Renal cortical epithelial cell (primary cell): Measurements from ENCODE around the gene ICAM5. TPM values are rescaled to one million over a fixed set of nuclear protein-coding genes. Genes with fewer than 3 reads are reported as not detected.
A peak's percentile ranks its signal among the peaks of the same experiment; 100 is the strongest.

Experiments
- DNase-seq: peaks from one replicate; pipeline ENCODE4 v3.0.0-alpha.2; 2011; ENCODE audit warnings: low read depth
- total RNA-seq: library from RNA; depleted of rRNA; stranded (reverse); fragments of >200 nt; gene quantifications from 2 replicates; pipeline ENCODE4 v1.2.3, GENCODE V29; 2014

Gene ICAM5
- total RNA-seq, 1 donor from 2014 or later: 0.40 TPM

GRCh38 chr19:10292206-10292788, 2.5 kb downstream of the ICAM5 start:
- DNase-seq: peak; percentile 50

DNA sequence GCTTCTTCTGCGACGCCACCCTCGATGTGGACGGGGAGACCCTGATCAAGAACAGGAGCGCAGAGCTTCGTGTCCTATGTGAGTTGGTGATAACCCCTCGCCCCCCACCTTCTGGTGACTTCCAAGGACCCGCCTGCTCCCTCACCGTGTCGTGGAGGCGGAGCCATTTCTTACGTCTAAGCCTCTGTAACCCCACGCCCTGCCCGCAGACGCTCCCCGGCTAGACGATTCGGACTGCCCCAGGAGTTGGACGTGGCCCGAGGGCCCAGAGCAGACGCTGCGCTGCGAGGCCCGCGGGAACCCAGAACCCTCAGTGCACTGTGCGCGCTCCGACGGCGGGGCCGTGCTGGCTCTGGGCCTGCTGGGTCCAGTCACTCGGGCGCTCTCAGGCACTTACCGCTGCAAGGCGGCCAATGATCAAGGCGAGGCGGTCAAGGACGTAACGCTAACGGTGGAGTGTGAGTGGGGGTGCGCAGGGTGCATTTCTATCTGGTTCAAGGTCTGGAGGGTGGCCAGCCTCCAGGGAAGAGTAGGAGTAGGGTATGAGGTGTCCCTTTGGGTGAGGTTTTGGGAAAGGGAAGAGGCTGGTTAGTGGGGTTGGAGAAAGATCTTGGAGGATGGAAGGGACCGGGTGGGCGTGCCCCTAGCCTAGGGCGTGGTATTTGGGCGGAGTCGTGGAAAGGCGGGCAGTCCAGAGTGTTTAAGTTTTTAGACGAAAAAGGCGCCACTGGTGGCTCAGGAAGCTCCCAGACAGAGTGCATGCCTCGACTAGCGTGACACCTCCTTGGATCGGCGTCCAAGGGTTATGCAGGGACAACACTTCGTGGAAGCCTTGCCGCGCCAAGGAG, 3.3 kb downstream of the ICAM5 start:
- no peak for DNase-seq

DNA sequence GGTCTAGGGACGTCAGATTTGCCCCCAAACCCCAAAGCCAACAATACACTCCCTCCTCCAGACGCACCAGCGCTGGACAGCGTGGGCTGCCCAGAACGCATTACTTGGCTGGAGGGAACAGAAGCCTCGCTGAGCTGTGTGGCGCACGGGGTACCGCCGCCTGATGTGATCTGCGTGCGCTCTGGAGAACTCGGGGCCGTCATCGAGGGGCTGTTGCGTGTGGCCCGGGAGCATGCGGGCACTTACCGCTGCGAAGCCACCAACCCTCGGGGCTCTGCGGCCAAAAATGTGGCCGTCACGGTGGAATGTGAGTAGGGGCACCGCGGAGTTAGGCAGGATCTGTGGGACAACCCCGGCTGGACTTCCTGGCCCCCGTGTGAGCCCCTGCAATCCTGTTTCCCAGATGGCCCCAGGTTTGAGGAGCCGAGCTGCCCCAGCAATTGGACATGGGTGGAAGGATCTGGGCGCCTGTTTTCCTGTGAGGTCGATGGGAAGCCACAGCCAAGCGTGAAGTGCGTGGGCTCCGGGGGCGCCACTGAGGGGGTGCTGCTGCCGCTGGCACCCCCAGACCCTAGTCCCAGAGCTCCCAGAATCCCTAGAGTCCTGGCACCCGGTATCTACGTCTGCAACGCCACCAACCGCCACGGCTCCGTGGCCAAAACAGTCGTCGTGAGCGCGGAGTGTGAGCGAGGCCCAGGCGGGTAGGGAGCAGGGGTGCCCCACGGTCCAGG, 4.0 kb downstream of the ICAM5 start:
- DNase-seq: no peak

- no peak for DNase-seq
Observed at GRCh38 chr19:10294368-10294697, 4.6 kb downstream of the ICAM5 start.

DNA sequence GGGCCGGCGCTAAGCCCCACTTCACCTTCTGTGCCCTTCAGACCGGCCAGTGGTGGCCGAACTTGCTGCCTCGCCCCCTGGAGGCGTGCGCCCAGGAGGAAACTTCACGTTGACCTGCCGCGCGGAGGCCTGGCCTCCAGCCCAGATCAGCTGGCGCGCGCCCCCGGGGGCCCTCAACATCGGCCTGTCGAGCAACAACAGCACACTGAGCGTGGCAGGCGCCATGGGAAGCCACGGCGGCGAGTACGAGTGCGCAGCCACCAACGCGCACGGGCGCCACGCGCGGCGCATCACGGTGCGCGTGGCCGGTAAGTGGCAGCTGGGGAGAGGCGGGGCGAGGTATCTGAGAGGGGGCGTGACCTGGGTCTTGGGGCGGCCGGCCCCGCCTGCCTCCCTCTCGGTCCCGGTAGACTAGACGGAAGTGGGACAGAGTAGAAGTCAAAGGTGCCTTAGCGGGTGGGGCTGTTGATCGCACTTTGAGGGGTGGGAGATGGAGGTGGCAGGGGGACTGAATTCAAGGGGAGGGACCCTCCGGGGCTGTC, 5.6 kb downstream of the ICAM5 start:
- no peak for DNase-seq

- no peak for DNase-seq
Observed at GRCh38 chr19:10295847-10296591, 6.3 kb downstream of the ICAM5 start.

- DNase-seq: no peak
Observed at GRCh38 chr19:10299545-10300458, 10.1 kb downstream of the ICAM5 start.

DNA sequence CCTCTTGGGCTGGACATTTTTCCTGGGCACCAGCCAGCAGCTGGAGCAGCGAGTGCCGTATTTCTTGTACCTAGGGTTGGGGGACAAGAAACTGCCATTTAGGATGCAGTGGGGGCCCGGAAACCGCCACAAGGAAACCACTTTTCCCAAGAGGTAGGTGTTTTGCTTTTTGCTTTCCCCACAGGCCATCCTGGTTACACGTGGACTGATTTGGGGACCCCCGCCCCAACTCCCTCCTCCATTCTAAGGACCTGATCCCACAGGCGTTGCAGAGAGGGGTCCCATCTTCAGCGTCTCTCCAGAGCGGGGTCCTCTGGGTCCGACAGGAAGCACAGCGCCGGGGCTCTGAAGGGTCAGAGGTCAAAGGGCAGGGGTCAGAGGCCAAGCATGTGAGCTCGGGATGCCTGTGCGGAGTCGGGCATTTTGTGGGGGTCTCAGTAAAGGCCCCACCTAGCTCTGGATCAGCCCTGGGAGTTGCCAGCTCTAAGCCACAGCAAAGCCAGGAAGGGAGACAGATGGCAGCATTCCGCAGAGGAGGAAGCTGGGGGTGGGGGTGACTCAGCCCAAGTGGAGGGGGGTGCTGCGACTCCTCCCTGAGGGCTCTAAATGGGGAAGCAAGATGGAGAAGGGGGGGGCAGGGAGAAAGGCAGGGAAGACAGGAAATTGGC, 15.5 kb downstream of the ICAM5 start:
- no peak for DNase-seq

DNA sequence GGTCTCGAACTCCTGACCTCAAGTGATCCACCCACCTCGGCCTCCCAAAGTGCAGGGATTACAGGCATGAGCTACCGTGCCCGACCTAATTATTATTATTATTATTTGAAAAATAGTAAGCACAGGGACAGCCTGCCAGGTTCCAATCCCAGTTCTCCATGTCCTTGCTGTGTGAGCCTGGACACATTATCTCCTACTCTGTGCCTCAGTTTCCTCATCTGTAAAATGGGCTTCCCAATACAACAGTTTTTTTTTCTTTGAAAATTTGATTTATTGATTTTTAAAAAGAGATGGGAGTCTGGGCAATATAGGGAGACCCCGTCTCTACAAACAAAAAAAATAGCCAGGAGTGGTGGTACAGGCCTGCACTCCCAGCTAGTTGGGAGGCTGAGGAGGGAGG, 16.6 kb downstream of the ICAM5 start:
- no peak for DNase-seq

GRCh38 chr19:10309423-10309822, 19.7 kb downstream of the ICAM5 start, which contains the start of gene ZGLP1:
Gene ZGLP1 (minus strand): TSS chr19:10309815.
- no peak for DNase-seq

DNA sequence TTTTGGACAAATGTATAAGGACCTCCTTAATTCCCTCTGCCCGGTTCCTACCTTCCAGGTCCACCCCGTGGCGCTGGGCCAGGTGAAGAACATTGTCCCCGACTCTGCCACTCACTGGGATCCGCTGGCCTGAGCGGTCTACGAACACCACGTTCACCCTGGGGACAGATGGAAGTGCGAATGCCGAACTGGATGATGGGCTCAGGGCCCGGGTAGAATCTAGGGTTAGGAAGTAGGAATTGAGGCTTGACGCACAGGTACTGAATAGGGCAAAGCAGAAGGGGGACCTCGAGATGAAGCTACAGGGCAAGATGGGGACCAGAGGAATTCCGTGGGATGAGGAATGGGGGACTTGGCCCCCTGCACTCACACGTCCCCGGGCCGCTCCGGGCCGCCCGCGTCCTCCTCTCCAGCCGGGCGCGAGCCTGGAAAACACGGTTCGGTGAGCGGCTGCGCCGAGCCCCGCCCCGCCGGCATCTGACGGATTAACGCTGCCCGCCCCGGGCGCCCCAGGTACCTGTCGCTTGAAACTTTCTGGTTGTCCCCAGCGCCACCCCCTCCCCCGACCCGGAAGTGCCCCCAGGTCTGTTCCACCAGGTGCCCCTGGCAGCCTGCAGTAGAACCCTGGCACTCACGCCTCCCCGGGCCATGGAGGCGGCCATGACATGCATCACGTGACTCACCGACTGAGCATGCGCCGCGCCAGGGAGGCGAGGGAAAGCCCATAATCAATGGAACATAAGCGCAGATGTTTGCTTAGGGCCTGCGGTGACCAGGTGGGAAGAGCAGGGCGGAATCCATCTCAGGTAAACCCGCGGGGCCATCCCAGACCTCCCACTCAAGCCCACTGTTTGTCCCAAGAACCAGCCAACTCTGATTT, 25.8 kb downstream of the ICAM5 start, which contains the start of gene FDX2:
Gene FDX2, minus strand, starts transcription at position 681 of the 880 bp plus-strand sequence. Its CDS starts 19 bp downstream, at position 662.
- peak; percentile 48 for DNase-seq

- DNase-seq: no peak
Observed at GRCh38 chr19:10316229-10317044, 26.7 kb downstream of the ICAM5 start.

DNA sequence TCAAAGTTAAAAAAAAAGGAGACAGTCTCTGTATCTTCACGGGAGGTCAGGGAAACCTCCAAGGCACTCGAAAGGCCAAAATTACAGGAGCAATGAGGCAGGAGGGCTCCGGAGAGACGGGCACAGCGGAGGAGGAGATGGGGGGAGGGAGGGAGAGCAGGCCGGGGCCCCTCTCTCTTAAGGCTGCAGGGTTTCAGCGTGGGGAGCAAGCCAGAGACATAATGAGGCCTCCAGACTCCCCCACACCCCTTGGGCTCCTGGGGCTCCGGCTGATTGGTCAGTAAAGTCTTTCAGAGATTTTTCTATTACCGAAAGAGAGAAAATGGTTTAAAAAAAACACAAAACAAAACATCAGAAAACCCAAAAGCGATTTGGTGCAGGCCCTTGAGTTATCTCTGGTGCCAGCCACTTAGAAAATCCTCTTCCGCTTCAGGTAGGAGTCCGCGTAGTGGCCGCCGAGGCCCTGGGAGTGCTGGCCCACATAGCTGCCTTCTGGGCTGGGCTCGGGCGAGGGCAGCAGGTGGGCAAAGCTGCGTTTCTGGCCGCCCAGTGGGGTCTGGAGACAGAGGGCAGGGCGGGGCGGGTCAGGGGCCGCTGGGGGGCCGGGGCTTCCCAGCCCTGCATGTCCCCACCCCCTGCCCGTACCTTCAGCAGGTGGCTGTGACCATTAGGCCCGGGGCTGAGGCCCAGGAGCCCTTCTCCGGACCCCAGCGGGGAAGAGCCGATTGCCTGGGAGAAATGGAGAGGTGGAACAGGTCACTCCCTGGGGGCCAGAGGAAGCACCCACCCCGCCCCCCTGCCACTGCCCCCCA, 27.5 kb downstream of the ICAM5 start:
- no peak for DNase-seq

- no peak for DNase-seq
Observed at GRCh38 chr19:10317857-10318462, 28.2 kb downstream of the ICAM5 start.

GRCh38 chr19:10318807-10319682, 29.3 kb downstream of the ICAM5 start:
- no peak for DNase-seq
